ENCODE results near the gene SUOX.
A peak's percentile ranks its signal among the peaks of the same experiment; 100 is the strongest.
"Not testable (repeated sequence)": the region's sequence is repeated elsewhere in the genome, so short reads cannot be mapped to it uniquely, and the experiment has no call there.

SUOX gene

GRCh38 chr12:55996715-55997534 is at the start of gene SUOX:
TSS of gene SUOX (plus strand) at chr12:55997276. CDS start at chr12:56002222, 4,946 bp downstream.
- DNase-seq = peak; percentile 95 to 96

- DNase-seq = no peak
Observed at GRCh38 chr12:55955344-55955743, 41.7 kb upstream of the SUOX start.

GRCh38 chr12:55955800-55956508 is 41.1 kb upstream of the SUOX start:
- DNase-seq = no peak

- DNase-seq = no peak
Observed at GRCh38 chr12:55957106-55957859, 39.8 kb upstream of the SUOX start.

- no peak for DNase-seq
Observed at GRCh38 chr12:55963760-55964159, 33.3 kb upstream of the SUOX start.

- DNase-seq = no peak
Observed at GRCh38 chr12:55965240-55965639, 31.8 kb upstream of the SUOX start.

GRCh38 chr12:55965941-55966407 is 31.1 kb upstream of the SUOX start, which contains the start of gene PMEL:
TSS of gene PMEL (minus strand) at chr12:55966042. CDS start at chr12:55966011, 31 bp downstream.
- no peak for DNase-seq

- peak; percentile 73 to 92 for DNase-seq
Observed at GRCh38 chr12:55966408-55967281, 30.4 kb upstream of the SUOX start, which contains the start of gene CDK2. TSS of gene CDK2 (plus strand) at chr12:55966830. CDS start at chr12:55967009, 179 bp downstream.

GRCh38 chr12:55969356-55969755 is 27.7 kb upstream of the SUOX start:
- DNase-seq = no peak

- no peak for DNase-seq
Observed at GRCh38 chr12:55970775-55971174, 26.3 kb upstream of the SUOX start.

GRCh38 chr12:55972042-55972441 is 25.0 kb upstream of the SUOX start:
- no peak for DNase-seq

- no peak for DNase-seq
Observed at GRCh38 chr12:55972456-55972855, 24.6 kb upstream of the SUOX start.

GRCh38 chr12:55972911-55973598 is 24.0 kb upstream of the SUOX start:
- no peak for DNase-seq

- DNase-seq = peak; percentile 100
Observed at GRCh38 chr12:55973599-55974307, 23.3 kb upstream of the SUOX start, which contains the start of gene RAB5B. TSS of gene RAB5B (plus strand) at chr12:55974078. CDS start at chr12:55986961, 12,883 bp downstream.

- peak; percentile 43 to 49 for DNase-seq
Observed at GRCh38 chr12:55974308-55974730, 22.8 kb upstream of the SUOX start.

GRCh38 chr12:55978393-55978792 is 18.7 kb upstream of the SUOX start:
- no peak for DNase-seq

- no peak for DNase-seq
Observed at GRCh38 chr12:55979069-55979468, 18.0 kb upstream of the SUOX start.

- DNase-seq = not testable (repeated sequence)
Observed at GRCh38 chr12:55981882-55982281, 15.2 kb upstream of the SUOX start.

- peak; percentile 72 to 88 for DNase-seq
Observed at GRCh38 chr12:55982319-55982936, 14.6 kb upstream of the SUOX start.
